ENCODE measurements around the gene SNRNP40.

Gene SNRNP40

DNA sequence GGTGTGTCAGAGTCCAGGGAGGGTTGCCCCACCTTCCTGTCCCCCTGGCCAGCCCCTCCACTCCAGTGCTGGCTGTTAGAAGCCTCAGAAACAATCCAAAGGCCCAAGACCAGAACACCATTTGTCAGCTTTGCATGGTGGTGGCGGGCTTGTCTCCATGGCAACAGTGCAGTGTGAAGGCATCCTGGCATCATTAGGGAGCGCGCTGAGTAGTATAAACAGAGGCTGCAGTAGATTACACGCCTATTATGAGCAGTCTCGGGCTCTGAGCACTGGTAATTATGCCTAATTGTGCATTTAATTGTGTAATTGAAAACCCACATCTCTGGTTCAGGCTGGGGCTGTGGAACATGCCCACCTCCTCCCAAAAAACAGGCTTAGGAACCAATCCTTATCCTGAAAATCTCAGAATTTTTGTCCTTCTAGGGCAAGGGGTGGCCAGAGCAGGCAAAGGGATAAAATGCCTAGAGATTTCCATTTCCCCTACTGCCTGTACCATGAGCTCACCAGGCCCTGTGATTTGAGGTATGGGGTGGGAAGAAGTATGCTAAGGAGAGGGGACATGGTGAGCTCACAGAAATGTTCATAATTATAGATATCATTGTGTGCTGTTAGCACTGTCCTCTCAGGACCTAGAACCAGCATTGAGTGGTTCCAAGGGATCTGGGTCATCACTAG lies 68.6 kb downstream of the SNRNP40 start:
- no peak for DNase-seq

DNA sequence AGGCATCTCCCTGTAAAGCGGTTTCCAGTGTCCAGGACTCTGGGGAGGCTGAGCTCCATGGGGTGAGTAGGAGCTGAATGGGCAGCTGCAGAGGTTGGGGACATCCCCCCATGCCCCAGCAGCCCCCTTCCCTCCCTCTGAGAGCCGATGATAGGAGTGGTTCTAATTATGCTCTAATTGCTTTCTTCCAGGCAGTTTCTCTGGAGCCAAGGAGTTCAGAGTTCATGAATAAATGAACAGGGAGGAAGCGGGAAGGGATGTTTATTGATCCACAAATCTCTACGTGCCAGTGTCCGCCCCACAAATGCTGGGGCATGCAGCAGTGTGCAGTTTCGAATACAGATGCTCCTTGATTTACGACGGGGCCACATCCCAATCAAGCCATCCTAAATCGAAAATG lies 72.5 kb downstream of the SNRNP40 start:
- no peak for DNase-seq

DNA sequence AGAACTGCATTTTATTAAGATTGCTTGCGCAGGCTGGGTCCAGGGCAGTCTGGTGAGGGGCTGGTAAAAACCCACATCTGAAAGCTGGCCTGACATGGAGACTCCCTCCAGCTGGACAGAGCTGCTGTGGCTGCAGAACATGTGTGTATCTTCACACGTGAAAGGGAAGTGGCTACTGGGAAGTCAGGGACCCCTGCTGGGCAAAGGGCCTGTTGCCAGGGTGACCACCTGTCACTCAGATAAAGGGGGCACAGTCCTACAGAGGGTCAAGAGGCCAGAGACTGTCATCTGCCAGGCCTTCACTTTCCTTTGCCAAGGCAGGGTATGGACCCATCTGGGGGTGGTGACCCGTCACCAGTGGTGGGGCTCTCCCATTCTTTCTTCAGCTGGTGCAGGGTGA lies 74.4 kb downstream of the SNRNP40 start:
- no peak for DNase-seq

DNA sequence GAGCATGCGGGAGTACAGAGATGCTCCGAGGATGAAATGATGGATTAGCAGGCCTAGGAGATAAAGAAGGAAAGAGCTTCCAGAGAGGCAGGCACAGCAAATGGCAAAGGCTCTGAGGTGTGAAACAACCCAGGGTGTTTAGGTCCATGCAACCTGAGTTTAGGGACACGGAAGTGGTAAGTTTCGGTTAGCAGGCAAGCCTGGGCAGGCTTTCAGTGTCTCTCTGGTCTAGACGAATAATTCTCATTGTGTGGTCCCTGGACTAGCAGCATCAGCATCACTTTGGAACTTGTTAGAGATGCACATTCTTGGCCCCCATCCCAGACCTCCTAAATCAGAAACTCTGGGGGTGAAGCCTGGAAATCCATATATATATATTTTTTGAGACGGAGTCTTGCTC lies 75.5 kb downstream of the SNRNP40 start:
- DNase-seq: no peak

DNA sequence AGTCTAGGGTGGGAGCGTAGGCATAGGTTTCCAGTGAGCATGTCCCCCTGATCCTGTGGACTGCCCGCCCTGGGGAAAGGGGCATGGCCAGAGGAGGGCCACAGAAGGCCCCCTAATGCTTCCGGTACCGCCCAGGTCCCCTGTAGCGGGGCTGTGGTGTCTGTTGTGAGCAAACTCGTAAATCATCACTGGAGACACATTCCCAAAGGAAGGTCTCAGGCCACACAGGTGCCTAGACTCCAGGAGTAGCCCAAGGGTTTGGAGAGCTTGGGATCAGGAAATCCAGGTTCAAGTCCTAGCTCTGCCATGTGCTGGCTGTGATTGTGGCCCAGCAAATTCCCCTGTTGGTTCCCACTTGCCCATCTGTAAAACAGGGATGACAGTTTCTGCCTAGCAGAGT lies 77.1 kb downstream of the SNRNP40 start:
- no peak for DNase-seq

DNA sequence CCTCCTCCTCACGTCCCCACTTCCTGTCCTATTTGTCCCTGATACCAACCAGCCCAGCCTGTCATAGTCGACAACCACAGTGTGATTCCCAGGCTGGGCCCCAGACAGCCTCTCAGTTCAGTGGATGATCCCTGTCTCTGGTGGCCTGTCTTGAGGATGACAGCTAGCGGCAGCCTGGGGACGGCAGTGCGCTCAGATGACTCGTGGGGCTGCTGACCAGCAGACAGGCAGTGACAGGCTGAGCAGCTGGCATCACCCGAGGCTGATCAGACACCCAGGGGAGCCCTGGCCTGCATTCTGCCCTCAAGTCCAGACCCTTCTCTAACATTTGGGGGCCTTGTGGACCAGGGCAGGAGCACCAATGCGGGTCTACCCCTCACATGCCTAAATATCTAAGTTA lies 77.9 kb downstream of the SNRNP40 start:
- no peak for DNase-seq

DNA sequence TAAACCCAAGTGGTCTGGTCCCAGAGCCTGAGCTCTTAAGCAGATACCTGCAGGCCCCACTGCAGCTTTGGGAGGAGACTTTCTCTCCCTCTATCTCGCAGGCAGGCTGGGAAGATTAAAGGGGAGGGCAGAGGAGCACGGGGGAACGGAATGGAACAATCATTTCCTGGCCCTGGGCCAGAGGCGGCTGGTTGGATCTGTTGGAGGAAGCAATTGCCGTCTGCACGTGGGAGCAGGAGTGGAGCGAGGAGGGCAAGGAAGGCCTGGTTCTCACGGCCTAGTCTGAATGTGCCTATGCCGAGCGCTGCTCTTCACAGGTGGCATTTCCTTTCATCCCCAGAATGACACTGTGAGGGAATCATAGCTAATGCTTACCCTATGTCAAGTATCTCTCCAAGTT lies 80.6 kb downstream of the SNRNP40 start:
- DNase-seq: no peak

DNA sequence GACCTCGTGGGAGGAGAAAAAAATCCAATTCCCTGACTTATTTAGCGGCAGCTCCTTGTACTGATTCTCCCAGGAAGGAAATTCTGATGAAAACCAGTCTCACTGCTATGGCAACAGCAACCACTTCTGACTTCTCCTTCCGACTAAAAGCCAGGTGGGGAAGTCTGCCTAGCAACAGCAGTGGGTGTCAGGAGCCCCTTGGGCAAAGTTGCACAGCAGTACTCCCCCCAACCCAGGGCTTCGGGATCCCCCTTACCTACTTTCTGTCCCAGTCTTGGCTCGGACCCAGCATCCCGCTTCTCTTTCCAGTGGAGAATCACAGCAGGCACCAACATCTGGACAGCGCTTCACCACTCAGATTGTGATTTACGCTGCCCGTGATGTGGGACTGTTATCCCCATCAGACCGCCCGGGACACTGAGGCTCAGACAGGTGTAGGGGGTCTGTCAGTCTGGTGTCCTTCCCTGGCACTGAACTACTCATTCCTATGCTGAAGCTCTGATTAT lies 81.5 kb downstream of the SNRNP40 start:
- no peak for DNase-seq

DNA sequence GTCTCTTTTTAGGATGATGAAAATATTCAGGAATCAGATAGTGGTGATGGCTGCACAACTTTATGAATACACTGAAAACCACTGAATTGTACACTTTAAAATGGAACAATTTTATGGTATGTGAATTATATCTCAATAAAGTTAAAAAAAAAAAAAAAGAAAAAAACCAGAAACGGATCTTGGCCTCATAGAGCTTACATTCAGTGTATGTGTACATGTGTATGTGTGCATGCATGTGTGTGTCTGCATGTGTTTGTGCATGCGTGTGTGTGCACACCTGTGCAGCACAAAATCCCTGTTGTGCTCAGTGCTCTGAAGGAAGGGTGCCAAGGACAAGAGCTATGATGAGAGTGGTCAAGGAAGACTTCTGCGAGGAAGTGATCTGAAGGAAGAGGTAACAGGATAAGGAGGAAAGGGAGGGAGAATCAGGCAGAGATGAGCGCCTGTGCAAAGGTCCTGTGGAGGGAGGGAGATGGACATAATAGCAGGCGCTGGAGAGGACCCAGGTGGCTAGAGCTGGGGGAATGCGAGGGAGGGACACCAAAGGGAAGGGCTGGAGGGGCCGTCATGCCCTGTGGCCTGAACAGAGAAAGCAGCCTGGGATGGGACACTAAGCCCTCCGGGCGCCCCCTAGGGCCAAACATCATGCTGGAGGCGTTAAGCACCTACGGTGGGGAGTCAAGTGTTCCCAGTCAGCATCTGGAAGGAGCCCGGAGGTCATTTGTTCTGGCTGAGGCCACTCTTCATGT lies 82.1 kb downstream of the SNRNP40 start:
- no peak for DNase-seq
